Omental fat pad (tissue), 4 donors: ENCODE results near the gene RAP1GDS1. TPM values are rescaled to one million over a fixed set of nuclear protein-coding genes. Genes with fewer than 3 reads are reported as not detected.
A peak's percentile ranks its signal among the peaks of the same experiment; 100 is the strongest.
"Not testable (repeated sequence)": the region's sequence is repeated elsewhere in the genome, so short reads cannot be mapped to it uniquely, and the experiment has no call there.

Experiments
- ATAC-seq: fragments of 150-250 bp; one replicate; pipeline ENCODE4 v1.9.1; 2016; ENCODE audit warnings: mild to moderate bottlenecking, moderate library complexity; ENCODE audit not compliant: low FRiP score
- DNase-seq: peaks from one replicate; pipeline ENCODE4 v3.0.0-alpha.2; 2019; ENCODE audit warnings: low spot score
- total RNA-seq, 4 donors: library from RNA; depleted of rRNA; stranded (reverse); fragments of >200 nt; gene quantifications; one replicate each; pipeline ENCODE4 v1.1.0, GENCODE V29; 2016
- TF ChIP-seq, protein P1 (sequence below), 3 donors: fragments of 450-650 bp; IDR thresholded peaks; one replicate each; pipeline ENCODE4 v1.5.1; 2016 to 2017; ENCODE audit warnings: antibody characterized with exemption in 3 of 3, mild to moderate bottlenecking in 3 of 3, moderate library complexity in 2 of 3

Gene RAP1GDS1
- total RNA-seq, 4 donors from 2014 or later, result 21.3 to 45.1 (median 34.3) TPM

DNA sequence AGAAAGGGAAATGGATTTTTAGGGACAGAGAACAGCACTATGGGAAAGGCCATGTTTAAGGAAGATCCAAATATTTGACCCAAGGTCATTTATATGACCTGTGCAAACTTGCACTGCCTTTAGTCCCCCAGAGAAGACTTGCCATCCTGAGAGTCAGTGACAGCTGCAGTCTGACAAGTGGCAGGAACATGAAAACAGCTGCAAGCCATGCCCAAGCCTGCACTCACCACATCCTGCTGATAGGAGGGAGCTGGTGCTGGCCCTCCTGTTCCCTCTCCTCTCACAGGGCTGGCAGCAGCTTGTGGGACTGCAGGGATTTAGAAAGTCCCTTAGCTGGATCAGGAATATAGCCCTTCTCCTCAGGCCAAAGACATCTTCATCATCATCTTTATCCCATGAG, 187.7 kb downstream of the RAP1GDS1 start:
- ATAC-seq, result no peak
- no peak for DNase-seq

GRCh38 chr4:98452091-98452490, 190.9 kb downstream of the RAP1GDS1 start:
- TF ChIP-seq, protein P1, sequence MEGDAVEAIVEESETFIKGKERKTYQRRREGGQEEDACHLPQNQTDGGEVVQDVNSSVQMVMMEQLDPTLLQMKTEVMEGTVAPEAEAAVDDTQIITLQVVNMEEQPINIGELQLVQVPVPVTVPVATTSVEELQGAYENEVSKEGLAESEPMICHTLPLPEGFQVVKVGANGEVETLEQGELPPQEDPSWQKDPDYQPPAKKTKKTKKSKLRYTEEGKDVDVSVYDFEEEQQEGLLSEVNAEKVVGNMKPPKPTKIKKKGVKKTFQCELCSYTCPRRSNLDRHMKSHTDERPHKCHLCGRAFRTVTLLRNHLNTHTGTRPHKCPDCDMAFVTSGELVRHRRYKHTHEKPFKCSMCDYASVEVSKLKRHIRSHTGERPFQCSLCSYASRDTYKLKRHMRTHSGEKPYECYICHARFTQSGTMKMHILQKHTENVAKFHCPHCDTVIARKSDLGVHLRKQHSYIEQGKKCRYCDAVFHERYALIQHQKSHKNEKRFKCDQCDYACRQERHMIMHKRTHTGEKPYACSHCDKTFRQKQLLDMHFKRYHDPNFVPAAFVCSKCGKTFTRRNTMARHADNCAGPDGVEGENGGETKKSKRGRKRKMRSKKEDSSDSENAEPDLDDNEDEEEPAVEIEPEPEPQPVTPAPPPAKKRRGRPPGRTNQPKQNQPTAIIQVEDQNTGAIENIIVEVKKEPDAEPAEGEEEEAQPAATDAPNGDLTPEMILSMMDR (IDR thresholded peaks at IDR 0.05), result no peak
- DNase-seq (no peak), ATAC-seq (no peak)

More for the DNA sequence above, 187.7 kb downstream of the RAP1GDS1 start:
- TF ChIP-seq, protein P1 (IDR thresholded peaks at IDR 0.05), result no peak

- ATAC-seq, DNase-seq: not testable (repeated sequence)
Observed at GRCh38 chr4:98457422-98457821, 196.2 kb downstream of the RAP1GDS1 start.

DNA sequence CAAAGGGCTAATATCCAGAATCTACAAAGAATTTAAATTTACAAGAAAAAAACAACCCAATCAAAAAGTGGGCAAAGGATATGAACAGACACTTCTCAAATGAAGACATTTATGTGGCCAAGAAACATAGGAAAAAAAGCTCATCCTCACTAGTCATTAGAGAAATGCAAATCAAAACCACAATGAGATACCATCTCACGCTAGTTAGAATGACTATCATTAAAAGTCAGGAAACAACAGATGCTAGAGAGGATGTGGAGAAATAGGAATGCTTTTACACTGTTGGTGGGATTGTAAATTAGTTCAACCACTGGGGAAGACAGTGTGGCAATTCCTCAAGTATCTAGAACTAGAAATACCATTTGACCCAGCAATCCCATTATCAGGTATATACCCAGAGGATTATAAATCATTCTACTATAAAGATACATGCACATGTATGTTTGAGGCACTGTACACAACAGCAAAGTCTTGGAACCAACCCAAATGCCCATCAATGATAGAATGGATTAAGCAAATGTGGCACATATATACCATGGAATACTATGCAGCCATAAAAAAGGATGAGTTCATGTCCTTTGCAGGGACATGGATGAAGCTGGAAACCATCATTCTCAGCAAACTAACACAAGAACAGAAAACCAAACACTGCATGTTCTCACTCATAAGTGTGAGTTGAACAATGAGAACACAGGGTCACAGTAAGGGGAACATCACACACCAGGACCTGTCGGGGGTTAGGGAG, 200.1 kb downstream of the RAP1GDS1 start:
- not testable (repeated sequence) for DNase-seq, ATAC-seq

DNA sequence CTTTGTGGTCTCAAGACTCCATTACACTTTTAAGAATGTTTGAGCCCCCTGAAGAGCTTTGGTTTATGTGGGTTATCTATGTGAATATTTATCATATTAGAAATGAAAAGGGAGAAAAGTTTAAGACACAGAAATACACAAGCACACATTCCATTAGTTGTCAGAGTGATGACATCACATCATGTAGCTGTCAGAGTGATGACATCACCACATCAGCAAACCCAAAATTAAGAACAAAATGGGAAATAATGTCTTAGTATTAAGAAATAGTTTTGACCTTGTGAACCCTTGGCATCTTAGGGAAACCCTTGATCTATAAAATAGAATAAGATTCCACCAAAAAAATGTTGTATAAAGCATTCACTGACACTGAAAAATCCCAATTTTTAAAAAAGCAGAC, 201.3 kb downstream of the RAP1GDS1 start:
- no peak for DNase-seq
- no peak for ATAC-seq
- TF ChIP-seq, protein P1 (IDR thresholded peaks at IDR 0.05), result no peak

DNA sequence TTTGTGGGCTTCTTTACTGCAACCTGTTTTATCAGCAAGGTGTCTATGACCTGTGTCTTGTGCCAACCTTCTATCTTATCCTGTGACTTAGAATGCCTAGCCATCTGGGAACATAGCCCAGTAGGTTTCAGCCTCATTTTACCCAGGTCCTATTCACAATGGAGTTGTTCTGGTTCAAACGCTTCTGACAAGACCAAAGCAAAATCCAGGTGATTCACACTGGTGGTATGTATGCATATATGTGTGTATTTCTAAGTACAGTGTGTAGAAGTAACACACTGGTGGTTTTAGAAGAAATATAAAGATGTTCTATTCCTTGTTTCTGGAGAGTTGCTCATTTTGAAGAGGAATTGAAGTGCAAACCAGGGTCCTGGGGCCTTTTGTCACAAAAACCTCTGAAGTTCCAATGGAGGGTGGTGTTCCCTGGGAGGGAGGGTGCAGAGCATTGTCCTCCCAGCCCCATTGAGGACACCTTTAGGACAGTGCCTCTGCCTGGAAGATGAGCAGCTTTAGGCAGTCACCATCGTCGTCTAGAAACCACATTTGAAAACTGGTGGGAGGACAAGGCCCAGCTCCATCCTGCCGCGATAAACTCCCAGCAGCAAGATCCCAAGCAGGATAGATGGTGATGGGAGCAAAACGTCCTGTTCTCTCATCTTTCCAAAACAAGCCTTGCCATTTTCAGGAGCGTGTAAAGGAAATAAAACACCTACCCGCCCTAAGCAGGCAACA, 205.8 kb downstream of the RAP1GDS1 start:
- TF ChIP-seq, protein P1 (IDR thresholded peaks at IDR 0.05), result no peak
- ATAC-seq (no peak), DNase-seq (no peak)

GRCh38 chr4:98467627-98468072, 206.5 kb downstream of the RAP1GDS1 start:
- ATAC-seq (peak; percentile 94), DNase-seq (no peak)
- TF ChIP-seq, protein P1 (IDR thresholded peaks at IDR 0.05), result no peak

DNA sequence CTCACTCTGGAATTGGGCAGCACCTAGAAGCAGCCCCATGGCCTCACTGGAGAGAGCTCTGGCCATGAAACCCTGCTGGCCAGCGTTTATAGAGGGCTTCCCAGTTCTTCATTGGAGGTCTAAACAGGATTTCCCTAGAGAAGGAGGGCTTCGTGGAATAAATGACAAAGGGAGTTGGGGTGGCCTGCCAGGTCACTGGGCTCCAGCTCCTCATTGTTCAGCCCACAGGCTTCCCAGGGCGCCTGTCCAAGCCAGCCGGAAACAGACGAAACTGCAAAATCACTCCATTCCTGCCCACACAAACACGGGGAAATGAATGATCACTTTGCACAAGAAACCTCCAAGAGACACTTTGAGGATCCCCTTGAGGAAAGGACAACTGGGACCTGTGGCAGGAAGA, 207.5 kb downstream of the RAP1GDS1 start:
- ATAC-seq, result no peak
- TF ChIP-seq, protein P1 (IDR thresholded peaks at IDR 0.05), result no peak
- DNase-seq, result no peak
